Measurements from ENCODE around the gene ABLIM1.

ABLIM1 gene

GRCh38 chr10:114458216-114458920, 199.7 kb downstream of the ABLIM1 start:
- no peak for DNase-seq
- Histone ChIP-seq H3K4me1 (ENCODE audit: control insufficient read depth, insufficient read depth, low read length, poor library complexity, severe bottlenecking) (no peaks in the 10 kb centered on the region), H3K27me3 (replicated peaks; ENCODE audit: control insufficient read depth, insufficient read depth, low read length, poor library complexity, severe bottlenecking) (no peaks in the 10 kb centered on the region), H3K9me3 (ENCODE audit: control insufficient read depth, low read length) (no peaks in the 10 kb centered on the region), H3K36me3 (ENCODE audit: control insufficient read depth, insufficient read depth, low read length) (peaks cover 43% of the 10 kb centered on the region), H3K4me3 (ENCODE audit: insufficient read depth, low read depth, low read length, poor library complexity, severe bottlenecking) (no peak overlapping the region), H3K27ac (ENCODE audit: insufficient read depth, low read length, poor library complexity, severe bottlenecking) (no peak overlapping the region)

- peaks cover 35% of the 10 kb centered on the region for H3K36me3 ChIP-seq (ENCODE audit: control insufficient read depth, insufficient read depth, low read length)
- no peaks in the 10 kb centered on the region for H3K9me3 ChIP-seq (ENCODE audit: control insufficient read depth, low read length)
- H3K27ac ChIP-seq (ENCODE audit: insufficient read depth, low read length, poor library complexity, severe bottlenecking), result no peak overlapping the region
- H3K4me3 ChIP-seq (ENCODE audit: insufficient read depth, low read depth, low read length, poor library complexity, severe bottlenecking), result no peak overlapping the region
- no peaks in the 10 kb centered on the region for H3K27me3 ChIP-seq (replicated peaks; ENCODE audit: control insufficient read depth, insufficient read depth, low read length, poor library complexity, severe bottlenecking)
- H3K4me1 ChIP-seq (ENCODE audit: control insufficient read depth, insufficient read depth, low read length, poor library complexity, severe bottlenecking), result no peaks in the 10 kb centered on the region
- DNase-seq, result no peak
These were observed 204.5 kb downstream of the ABLIM1 start for GRCh38 chr10:114453576-114453975.

GRCh38 chr10:114448897-114449296, 209.2 kb downstream of the ABLIM1 start:
- DNase-seq, result no peak
- peaks cover 46% of the 10 kb centered on the region for H3K36me3 ChIP-seq (ENCODE audit: control insufficient read depth, insufficient read depth, low read length)
- no peak overlapping the region for H3K4me3 ChIP-seq (ENCODE audit: insufficient read depth, low read depth, low read length, poor library complexity, severe bottlenecking)
- no peak overlapping the region for H3K27ac ChIP-seq (ENCODE audit: insufficient read depth, low read length, poor library complexity, severe bottlenecking)
- H3K27me3 ChIP-seq (replicated peaks; ENCODE audit: control insufficient read depth, insufficient read depth, low read length, poor library complexity, severe bottlenecking), result no peaks in the 10 kb centered on the region
- no peaks in the 10 kb centered on the region for H3K9me3 ChIP-seq (ENCODE audit: control insufficient read depth, low read length)
- H3K4me1 ChIP-seq (ENCODE audit: control insufficient read depth, insufficient read depth, low read length, poor library complexity, severe bottlenecking), result no peaks in the 10 kb centered on the region

GRCh38 chr10:114445332-114445731, 212.7 kb downstream of the ABLIM1 start:
- no peaks in the 10 kb centered on the region for H3K27me3 ChIP-seq (replicated peaks; ENCODE audit: control insufficient read depth, insufficient read depth, low read length, poor library complexity, severe bottlenecking)
- no peaks in the 10 kb centered on the region for H3K4me1 ChIP-seq (ENCODE audit: control insufficient read depth, insufficient read depth, low read length, poor library complexity, severe bottlenecking)
- H3K9me3 ChIP-seq (ENCODE audit: control insufficient read depth, low read length), result no peaks in the 10 kb centered on the region
- H3K27ac ChIP-seq (ENCODE audit: insufficient read depth, low read length, poor library complexity, severe bottlenecking), result no peak overlapping the region
- no peak overlapping the region for H3K4me3 ChIP-seq (ENCODE audit: insufficient read depth, low read depth, low read length, poor library complexity, severe bottlenecking)
- peaks cover 53% of the 10 kb centered on the region for H3K36me3 ChIP-seq (ENCODE audit: control insufficient read depth, insufficient read depth, low read length)
- no peak for DNase-seq

GRCh38 chr10:114444819-114445218, 213.3 kb downstream of the ABLIM1 start:
- no peak overlapping the region for H3K27ac ChIP-seq (ENCODE audit: insufficient read depth, low read length, poor library complexity, severe bottlenecking)
- peaks cover 57% of the 10 kb centered on the region for H3K36me3 ChIP-seq (ENCODE audit: control insufficient read depth, insufficient read depth, low read length)
- H3K4me3 ChIP-seq (ENCODE audit: insufficient read depth, low read depth, low read length, poor library complexity, severe bottlenecking), result no peak overlapping the region
- DNase-seq, result no peak
- H3K27me3 ChIP-seq (replicated peaks; ENCODE audit: control insufficient read depth, insufficient read depth, low read length, poor library complexity, severe bottlenecking), result no peaks in the 10 kb centered on the region
- H3K4me1 ChIP-seq (ENCODE audit: control insufficient read depth, insufficient read depth, low read length, poor library complexity, severe bottlenecking), result no peaks in the 10 kb centered on the region
- no peaks in the 10 kb centered on the region for H3K9me3 ChIP-seq (ENCODE audit: control insufficient read depth, low read length)

- no peak for DNase-seq
- no peak overlapping the region for H3K4me3 ChIP-seq (ENCODE audit: insufficient read depth, low read depth, low read length, poor library complexity, severe bottlenecking)
- no peaks in the 10 kb centered on the region for H3K9me3 ChIP-seq (ENCODE audit: control insufficient read depth, low read length)
- H3K27ac ChIP-seq (ENCODE audit: insufficient read depth, low read length, poor library complexity, severe bottlenecking), result no peak overlapping the region
- H3K27me3 ChIP-seq (replicated peaks; ENCODE audit: control insufficient read depth, insufficient read depth, low read length, poor library complexity, severe bottlenecking), result no peaks in the 10 kb centered on the region
- no peaks in the 10 kb centered on the region for H3K4me1 ChIP-seq (ENCODE audit: control insufficient read depth, insufficient read depth, low read length, poor library complexity, severe bottlenecking)
- H3K36me3 ChIP-seq (ENCODE audit: control insufficient read depth, insufficient read depth, low read length), result peaks cover 66% of the 10 kb centered on the region
These were observed 215.9 kb downstream of the ABLIM1 start for GRCh38 chr10:114442091-114442630.

GRCh38 chr10:114441107-114441506, 217.0 kb downstream of the ABLIM1 start:
- no peaks in the 10 kb centered on the region for H3K4me1 ChIP-seq (ENCODE audit: control insufficient read depth, insufficient read depth, low read length, poor library complexity, severe bottlenecking)
- H3K36me3 ChIP-seq (ENCODE audit: control insufficient read depth, insufficient read depth, low read length), result peaks cover 73% of the 10 kb centered on the region
- no peak for DNase-seq
- no peaks in the 10 kb centered on the region for H3K27me3 ChIP-seq (replicated peaks; ENCODE audit: control insufficient read depth, insufficient read depth, low read length, poor library complexity, severe bottlenecking)
- no peak overlapping the region for H3K4me3 ChIP-seq (ENCODE audit: insufficient read depth, low read depth, low read length, poor library complexity, severe bottlenecking)
- no peaks in the 10 kb centered on the region for H3K9me3 ChIP-seq (ENCODE audit: control insufficient read depth, low read length)
- no peak overlapping the region for H3K27ac ChIP-seq (ENCODE audit: insufficient read depth, low read length, poor library complexity, severe bottlenecking)

- Histone ChIP-seq H3K36me3 (ENCODE audit: control insufficient read depth, insufficient read depth, low read length) (peaks cover 81% of the 10 kb centered on the region), H3K27ac (ENCODE audit: insufficient read depth, low read length, poor library complexity, severe bottlenecking) (no peak overlapping the region), H3K27me3 (replicated peaks; ENCODE audit: control insufficient read depth, insufficient read depth, low read length, poor library complexity, severe bottlenecking) (no peaks in the 10 kb centered on the region), H3K4me3 (ENCODE audit: insufficient read depth, low read depth, low read length, poor library complexity, severe bottlenecking) (no peak overlapping the region), H3K9me3 (ENCODE audit: control insufficient read depth, low read length) (no peaks in the 10 kb centered on the region), H3K4me1 (ENCODE audit: control insufficient read depth, insufficient read depth, low read length, poor library complexity, severe bottlenecking) (no peaks in the 10 kb centered on the region)
- DNase-seq, result no peak
These were observed 220.4 kb downstream of the ABLIM1 start for GRCh38 chr10:114437473-114438292.

- peaks cover 81% of the 10 kb centered on the region for H3K36me3 ChIP-seq (ENCODE audit: control insufficient read depth, insufficient read depth, low read length)
- no peak overlapping the region for H3K4me3 ChIP-seq (ENCODE audit: insufficient read depth, low read depth, low read length, poor library complexity, severe bottlenecking)
- DNase-seq, result no peak
These were observed 221.1 kb downstream of the ABLIM1 start for GRCh38 chr10:114436941-114437340.

GRCh38 chr10:114432566-114433093, 225.4 kb downstream of the ABLIM1 start:
- H3K4me1 ChIP-seq (ENCODE audit: control insufficient read depth, insufficient read depth, low read length, poor library complexity, severe bottlenecking), result no peaks in the 10 kb centered on the region
- no peaks in the 10 kb centered on the region for H3K9me3 ChIP-seq (ENCODE audit: control insufficient read depth, low read length)
- DNase-seq, result no peak
- no peak overlapping the region for H3K4me3 ChIP-seq (ENCODE audit: insufficient read depth, low read depth, low read length, poor library complexity, severe bottlenecking)
- no peak overlapping the region for H3K27ac ChIP-seq (ENCODE audit: insufficient read depth, low read length, poor library complexity, severe bottlenecking)
- H3K27me3 ChIP-seq (replicated peaks; ENCODE audit: control insufficient read depth, insufficient read depth, low read length, poor library complexity, severe bottlenecking), result no peaks in the 10 kb centered on the region
- peaks cover 39% of the 10 kb centered on the region for H3K36me3 ChIP-seq (ENCODE audit: control insufficient read depth, insufficient read depth, low read length)

More at GRCh38 chr10:114436941-114437340, 221.1 kb downstream of the ABLIM1 start:
- H3K27me3 ChIP-seq (replicated peaks; ENCODE audit: control insufficient read depth, insufficient read depth, low read length, poor library complexity, severe bottlenecking), result no peaks in the 10 kb centered on the region
- no peaks in the 10 kb centered on the region for H3K4me1 ChIP-seq (ENCODE audit: control insufficient read depth, insufficient read depth, low read length, poor library complexity, severe bottlenecking)
- H3K9me3 ChIP-seq (ENCODE audit: control insufficient read depth, low read length), result no peaks in the 10 kb centered on the region
- H3K27ac ChIP-seq (ENCODE audit: insufficient read depth, low read length, poor library complexity, severe bottlenecking), result no peak overlapping the region

Measured in effector memory CD4-positive, alpha-beta T cell (primary cell).